Measurements from ENCODE around the gene C6orf120. TPM values are rescaled to one million over a fixed set of nuclear protein-coding genes. Genes with fewer than 3 reads are reported as not detected.

C6orf120 gene
- total and polyA plus RNA-seq, 2 of the 13 experiments (the other 11 are each of a cell fraction or from before 2014, with no cell fraction given): 21.7 to 29.9 TPM

GRCh38 chr6:169751242-169752073, 49.5 kb downstream of the C6orf120 start, which contains the start of the genes DYNLT2 and ERMARD (continued):
- TF ChIP-seq, protein P1, sequence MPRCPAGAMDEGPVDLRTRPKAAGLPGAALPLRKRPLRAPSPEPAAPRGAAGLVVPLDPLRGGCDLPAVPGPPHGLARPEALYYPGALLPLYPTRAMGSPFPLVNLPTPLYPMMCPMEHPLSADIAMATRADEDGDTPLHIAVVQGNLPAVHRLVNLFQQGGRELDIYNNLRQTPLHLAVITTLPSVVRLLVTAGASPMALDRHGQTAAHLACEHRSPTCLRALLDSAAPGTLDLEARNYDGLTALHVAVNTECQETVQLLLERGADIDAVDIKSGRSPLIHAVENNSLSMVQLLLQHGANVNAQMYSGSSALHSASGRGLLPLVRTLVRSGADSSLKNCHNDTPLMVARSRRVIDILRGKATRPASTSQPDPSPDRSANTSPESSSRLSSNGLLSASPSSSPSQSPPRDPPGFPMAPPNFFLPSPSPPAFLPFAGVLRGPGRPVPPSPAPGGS (CRISPR knock-in tag; IDR thresholded peaks at IDR 0.05): peak; percentile 99
- TF ChIP-seq ZNF160 (CRISPR knock-in tag; IDR thresholded peaks at IDR 0.05) (peak; percentile 93), IKZF1 (IDR thresholded peaks at IDR 0.05) (no peak), HNRNPLL (IDR thresholded peaks at IDR 0.05; ENCODE audit: low read depth, low read length, poor library complexity, severe bottlenecking) (peak; percentile 97), FOXC1 (CRISPR knock-in tag; IDR thresholded peaks at IDR 0.05; ENCODE audit: borderline replicate concordance) (peak; percentile 99), ATF1 (CRISPR knock-in tag; IDR thresholded peaks at IDR 0.05) (peak; percentile 98), SNRNP70 (IDR thresholded peaks at IDR 0.05; ENCODE audit: low read depth, low read length) (no peak), ELF3 (CRISPR knock-in tag; IDR thresholded peaks at IDR 0.05) (peak; percentile 97), ZSCAN9 (CRISPR knock-in tag; IDR thresholded peaks at IDR 0.05; ENCODE audit: borderline replicate concordance) (peak; percentile 92; the same call in 1 of the 2 replicates), SMAD9 (CRISPR knock-in tag; IDR thresholded peaks at IDR 0.05) (no peak), RXRA (CRISPR knock-in tag; IDR thresholded peaks at IDR 0.05) (peak; percentile 85), MAFF (IDR thresholded peaks at IDR 0.05; ENCODE audit: low read depth, low read length) (no peak), KLF12 (CRISPR knock-in tag; IDR thresholded peaks at IDR 0.05; ENCODE audit: borderline replicate concordance) (peak; percentile 96), ZNF605 (CRISPR knock-in tag; IDR thresholded peaks at IDR 0.05) (peak; percentile 99), ZNF263 (CRISPR knock-in tag; IDR thresholded peaks at IDR 0.05) (peak; percentile 88), RAD51 (IDR thresholded peaks at IDR 0.05; ENCODE audit: borderline replicate concordance) (no peak), DNMT1 (CRISPR knock-in tag; IDR thresholded peaks at IDR 0.05) (peak; percentile 97), ZNF224 (CRISPR knock-in tag; IDR thresholded peaks at IDR 0.05) (peak; percentile 95; the same call in 1 of the 2 replicates), IKZF4 (CRISPR knock-in tag; IDR thresholded peaks at IDR 0.05; ENCODE audit: borderline replicate concordance, low read depth, not compliant biosample characterization) (peak; percentile 74), ZFP90 (CRISPR knock-in tag; IDR thresholded peaks at IDR 0.05; ENCODE audit: borderline replicate concordance) (peak; percentile 95), ZNF850 (CRISPR knock-in tag; conservative IDR thresholded peaks at IDR 0.05) (peak; percentile 50), ZNF724P (CRISPR knock-in tag; IDR thresholded peaks at IDR 0.05; ENCODE audit: borderline replicate concordance) (peak; percentile 98), ZFY (CRISPR knock-in tag; IDR thresholded peaks at IDR 0.05) (peak; percentile 100), ZKSCAN1 (IDR thresholded peaks at IDR 0.05; ENCODE audit: low read length) (peak; percentile 66), ZNF256 (CRISPR knock-in tag; conservative IDR thresholded peaks at IDR 0.05) (peak; percentile 70; the same call in 1 of the 2 replicates), TGIF2 (CRISPR knock-in tag; IDR thresholded peaks at IDR 0.05) (peak; percentile 53), ZNF75D (CRISPR knock-in tag; IDR thresholded peaks at IDR 0.05; ENCODE audit: borderline replicate concordance) (peak; percentile 80; the same call in 1 of the 2 replicates)
- TF ChIP-seq, protein P2, sequence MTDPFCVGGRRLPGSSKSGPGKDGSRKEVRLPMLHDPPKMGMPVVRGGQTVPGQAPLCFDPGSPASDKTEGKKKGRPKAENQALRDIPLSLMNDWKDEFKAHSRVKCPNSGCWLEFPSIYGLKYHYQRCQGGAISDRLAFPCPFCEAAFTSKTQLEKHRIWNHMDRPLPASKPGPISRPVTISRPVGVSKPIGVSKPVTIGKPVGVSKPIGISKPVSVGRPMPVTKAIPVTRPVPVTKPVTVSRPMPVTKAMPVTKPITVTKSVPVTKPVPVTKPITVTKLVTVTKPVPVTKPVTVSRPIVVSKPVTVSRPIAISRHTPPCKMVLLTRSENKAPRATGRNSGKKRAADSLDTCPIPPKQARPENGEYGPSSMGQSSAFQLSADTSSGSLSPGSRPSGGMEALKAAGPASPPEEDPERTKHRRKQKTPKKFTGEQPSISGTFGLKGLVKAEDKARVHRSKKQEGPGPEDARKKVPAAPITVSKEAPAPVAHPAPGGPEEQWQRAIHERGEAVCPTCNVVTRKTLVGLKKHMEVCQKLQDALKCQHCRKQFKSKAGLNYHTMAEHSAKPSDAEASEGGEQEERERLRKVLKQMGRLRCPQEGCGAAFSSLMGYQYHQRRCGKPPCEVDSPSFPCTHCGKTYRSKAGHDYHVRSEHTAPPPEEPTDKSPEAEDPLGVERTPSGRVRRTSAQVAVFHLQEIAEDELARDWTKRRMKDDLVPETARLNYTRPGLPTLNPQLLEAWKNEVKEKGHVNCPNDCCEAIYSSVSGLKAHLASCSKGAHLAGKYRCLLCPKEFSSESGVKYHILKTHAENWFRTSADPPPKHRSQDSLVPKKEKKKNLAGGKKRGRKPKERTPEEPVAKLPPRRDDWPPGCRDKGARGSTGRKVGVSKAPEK (CRISPR knock-in tag; IDR thresholded peaks at IDR 0.05; ENCODE audit: borderline replicate concordance): 0 out of 2 replicates have a peak, but pooled peaks have one; percentile 23
